IgD-negative memory B cell (primary cell): Measurements from ENCODE around the gene TIMELESS. TPM values are rescaled to one million over a fixed set of nuclear protein-coding genes. Genes with fewer than 3 reads are reported as not detected.

Source experiments
- H3K27ac Mint-ChIP-seq, 3 donors: one replicate each; pipeline ENCODE4 v1.8.0; 2020 to 2022; ENCODE audit warnings: mild to moderate bottlenecking in 3 of 3, mixed read lengths in 3 of 3, moderate library complexity in 1 of 3
- H3K27me3 Mint-ChIP-seq: one replicate; pipeline ENCODE4 v1.8.0; 2021; ENCODE audit warnings: mixed read lengths
- H3K36me3 Mint-ChIP-seq: one replicate; pipeline ENCODE4 v1.8.0; 2020; ENCODE audit warnings: mild to moderate bottlenecking, mixed read lengths
- H3K4me1 Mint-ChIP-seq, 3 donors: one replicate each; pipeline ENCODE4 v1.8.0; 2020 to 2022; ENCODE audit warnings: mixed read lengths in 3 of 3, mild to moderate bottlenecking in 1 of 3
- H3K4me3 Mint-ChIP-seq, 4 donors: one replicate each; pipeline ENCODE4 v1.8.0; 2020 to 2022; ENCODE audit warnings: mild to moderate bottlenecking in 4 of 4, mixed read lengths in 4 of 4, moderate library complexity in 3 of 4
- H3K9me3 Mint-ChIP-seq, 3 donors: one replicate each; pipeline ENCODE4 v1.8.0; 2020 to 2021; ENCODE audit warnings: mixed read lengths in 3 of 3, mild to moderate bottlenecking in 1 of 3
- polyA plus RNA-seq: library from polyadenylated mRNA; unstranded; fragments of 300-500 nt; fragmentation: Illumina TruSeq; gene quantifications from one replicate; pipeline ENCODE4 v1.2.3, GENCODE V29; 2021

The TIMELESS gene
- polyA plus RNA-seq, 1 donor from 2014 or later, result 14.3 TPM

- Mint-ChIP-seq H3K9me3 (peaks cover 0 to 2% (median 0%) of the 10 kb centered on the region in 3 donors), H3K4me3 (peak overlapping the region in 1 of 4 donors; percentile 58), H3K27me3 (no peaks in the 10 kb centered on the region), H3K4me1 (peaks cover 31 to 37% (median 34%) of the 10 kb centered on the region in 3 donors), H3K36me3 (no peaks in the 10 kb centered on the region), H3K27ac (peak overlapping the region in 2 of 3 donors; percentile 39 to 45)
These were observed 75.7 kb downstream of the TIMELESS start for GRCh38 chr12:56373515-56373914.

GRCh38 chr12:56366948-56367347 is 82.3 kb downstream of the TIMELESS start:
- H3K27ac Mint-ChIP-seq, result peak overlapping the region in 1 of 3 donors; percentile 59
- H3K4me1 Mint-ChIP-seq, result no peaks in the 10 kb centered on the region
- H3K4me3 Mint-ChIP-seq, result no peak overlapping the region
- no peaks in the 10 kb centered on the region for H3K9me3 Mint-ChIP-seq
- H3K36me3 Mint-ChIP-seq, result no peaks in the 10 kb centered on the region
- no peaks in the 10 kb centered on the region for H3K27me3 Mint-ChIP-seq

Other genes with a start within 250 kb of the TIMELESS start
- 104 TPM for gene RNF41, start 227.5 kb downstream of the TIMELESS start, polyA plus RNA-seq
- 6.5 TPM for gene NABP2, start 225.1 kb downstream of the TIMELESS start, polyA plus RNA-seq
- not detected for gene SLC39A5, start 219.4 kb downstream of the TIMELESS start, polyA plus RNA-seq
- gene ANKRD52, start 191.0 kb downstream of the TIMELESS start, polyA plus RNA-seq, result 19.6 TPM
- gene COQ10A, start 182.5 kb downstream of the TIMELESS start, polyA plus RNA-seq, result 15.1 TPM
- gene CS, start 149.1 kb downstream of the TIMELESS start, polyA plus RNA-seq, result 79.3 TPM
- gene CNPY2, start 133.4 kb downstream of the TIMELESS start, polyA plus RNA-seq, result 160 TPM
- gene PAN2, start 115.4 kb downstream of the TIMELESS start, polyA plus RNA-seq, result 5.5 TPM
- 12.4 TPM for gene IL23A, start 110.5 kb downstream of the TIMELESS start, polyA plus RNA-seq
- gene STAT2, start 89.3 kb downstream of the TIMELESS start, polyA plus RNA-seq, result 87.7 TPM
- gene APOF, start 86.6 kb downstream of the TIMELESS start, polyA plus RNA-seq, result not detected
- gene MIP, start 5.2 kb upstream of the TIMELESS start, polyA plus RNA-seq, result not detected
- 1.3 TPM for gene SPRYD4, start 19.2 kb upstream of the TIMELESS start, polyA plus RNA-seq
- 3.8 TPM for gene GLS2, start 38.7 kb upstream of the TIMELESS start, polyA plus RNA-seq
- gene RBMS2, start 72.4 kb upstream of the TIMELESS start, polyA plus RNA-seq, result 0.28 TPM
- gene BAZ2A, start 180.9 kb upstream of the TIMELESS start, polyA plus RNA-seq, result 46.9 TPM
- gene ATP5F1B, start 196.6 kb upstream of the TIMELESS start, polyA plus RNA-seq, result 727 TPM
- gene PTGES3, start 238.9 kb upstream of the TIMELESS start, polyA plus RNA-seq, result 246 TPM